Measurements from ENCODE around the gene PALM. TPM values are rescaled to one million over a fixed set of nuclear protein-coding genes. Genes with fewer than 3 reads are reported as not detected.

Gene PALM
- total RNA-seq, 2 donors from 2014 or later, result not detected

DNA sequence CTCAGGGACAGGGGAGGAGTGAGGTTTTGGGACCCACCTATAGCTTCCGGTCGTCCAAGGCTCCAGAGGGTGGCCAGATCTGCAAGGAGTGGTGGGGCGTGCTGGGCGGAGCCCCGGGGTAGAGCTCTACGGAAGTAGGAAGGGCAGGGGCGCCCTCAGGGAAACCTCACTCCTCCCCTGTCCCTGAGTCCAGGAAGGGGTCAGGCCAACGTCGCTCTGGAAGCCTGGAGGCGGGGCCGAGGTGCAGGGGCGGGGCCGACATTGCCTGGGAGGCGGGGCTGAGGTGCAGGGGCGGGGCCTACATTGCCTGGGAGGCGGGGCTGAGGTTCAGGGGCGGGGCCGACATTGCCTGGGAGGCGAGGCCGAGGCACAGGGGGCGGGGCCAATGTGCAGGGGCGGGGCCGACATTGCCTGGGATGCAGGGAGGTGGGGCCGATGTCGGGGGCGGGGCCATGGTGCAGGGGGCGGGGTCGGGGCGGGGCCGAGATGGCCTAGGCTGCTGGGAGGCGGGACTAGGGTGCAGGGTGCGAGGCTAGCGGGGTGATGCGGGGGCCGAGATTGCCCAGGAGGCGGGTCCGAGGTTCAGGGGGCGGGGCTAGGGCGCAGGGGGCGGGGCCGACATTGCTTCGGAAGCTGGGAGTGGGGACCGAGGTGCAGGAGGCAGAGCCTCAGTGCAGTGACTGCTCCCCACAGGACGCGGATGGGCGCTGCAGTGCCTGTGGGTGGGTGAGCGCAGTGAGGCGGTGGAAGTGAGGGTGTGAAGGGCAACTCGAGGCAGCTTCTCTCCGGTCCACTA is 4.9 kb upstream of the PALM start:
- no peaks in the 10 kb centered on the region for H3K9me3 ChIP-seq (ENCODE audit: control insufficient read depth, low read length, poor library complexity, severe bottlenecking)
- ATAC-seq (peak; percentile 79), DNase-seq (peak; percentile 58 to 61 (median 60))
- Mint-ChIP-seq H3K27ac (no peak overlapping the region), H3K27me3 (peaks cover 6% of the 10 kb centered on the region), H3K4me3 (no peak overlapping the region), H3K36me3 (ENCODE audit: low read depth) (no peaks in the 10 kb centered on the region), H3K4me1 (peaks cover 2% of the 10 kb centered on the region)

DNA sequence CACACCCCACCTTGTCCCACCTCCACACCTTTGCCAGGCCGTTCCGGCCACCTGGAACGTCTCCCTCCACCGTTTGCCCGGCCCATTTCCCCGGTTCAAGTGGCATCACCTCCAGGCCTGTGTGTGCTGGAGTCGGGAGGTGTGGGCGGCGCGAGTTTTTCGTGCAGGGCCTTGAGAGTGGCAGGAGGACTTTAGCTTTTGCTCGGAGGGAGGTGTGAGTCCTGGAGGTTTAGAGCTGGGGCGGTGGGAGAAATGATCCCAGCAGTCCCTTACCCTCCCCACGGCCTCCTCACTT is 4.3 kb upstream of the PALM start:
- Mint-ChIP-seq H3K27me3 (peaks cover 5% of the 10 kb centered on the region), H3K27ac (no peak overlapping the region), H3K4me3 (no peak overlapping the region), H3K4me1 (peaks cover 2% of the 10 kb centered on the region), H3K36me3 (ENCODE audit: low read depth) (no peaks in the 10 kb centered on the region)
- no peaks in the 10 kb centered on the region for H3K9me3 ChIP-seq (ENCODE audit: control insufficient read depth, low read length, poor library complexity, severe bottlenecking)
- DNase-seq (no peak), ATAC-seq (no peak)

GRCh38 chr19:709196-709964 is 645 bp downstream of the PALM start:
- Mint-ChIP-seq H3K36me3 (ENCODE audit: low read depth) (no peaks in the 10 kb centered on the region), H3K27ac (no peak overlapping the region), H3K27me3 (peaks cover 23% of the 10 kb centered on the region), H3K4me1 (no peaks in the 10 kb centered on the region), H3K4me3 (no peak overlapping the region)
- DNase-seq (no peak), ATAC-seq (no peak)
- no peaks in the 10 kb centered on the region for H3K9me3 ChIP-seq (ENCODE audit: control insufficient read depth, low read length, poor library complexity, severe bottlenecking)

DNA sequence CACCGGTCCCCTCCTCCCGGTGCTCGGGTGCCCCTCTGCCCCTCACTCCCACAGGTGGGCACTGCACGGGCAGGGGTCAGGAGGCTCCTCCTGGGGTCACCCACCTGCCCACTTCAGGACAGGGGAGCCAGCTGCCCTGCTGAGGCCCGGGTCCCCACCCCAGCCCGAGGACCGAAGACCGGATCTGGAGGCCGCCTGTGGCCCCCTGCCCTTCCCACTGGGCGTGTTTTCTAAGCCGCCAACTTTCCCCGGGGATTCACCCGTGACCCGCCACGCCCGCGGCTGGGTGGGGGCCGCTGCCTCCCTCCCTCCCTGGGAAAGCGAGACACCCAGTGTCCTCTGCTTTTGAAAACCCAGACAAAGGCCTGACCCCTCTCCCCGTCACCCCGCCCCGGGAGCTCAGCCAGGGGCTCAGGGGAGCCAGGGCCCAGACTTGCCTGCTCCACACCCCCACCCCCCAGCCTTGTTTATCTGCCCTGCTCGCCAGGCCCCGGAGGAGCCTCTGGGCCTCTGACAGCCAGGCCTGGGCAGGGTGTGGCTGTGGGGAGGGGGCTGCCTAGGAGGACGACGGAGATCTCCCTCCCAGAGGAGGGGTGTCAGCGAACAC is 1.3 kb downstream of the PALM start:
- H3K27me3 Mint-ChIP-seq, result peaks cover 23% of the 10 kb centered on the region
- H3K27ac Mint-ChIP-seq, result no peak overlapping the region
- no peaks in the 10 kb centered on the region for H3K36me3 Mint-ChIP-seq (ENCODE audit: low read depth)
- H3K9me3 ChIP-seq (ENCODE audit: control insufficient read depth, low read length, poor library complexity, severe bottlenecking), result no peaks in the 10 kb centered on the region
- no peak for ATAC-seq
- no peaks in the 10 kb centered on the region for H3K4me1 Mint-ChIP-seq
- no peak overlapping the region for H3K4me3 Mint-ChIP-seq
- no peak for DNase-seq

- ATAC-seq (no peak), DNase-seq (no peak)
- peak overlapping the region; percentile 56 for H3K4me3 Mint-ChIP-seq
- no peak overlapping the region for H3K27ac Mint-ChIP-seq
- peaks cover 29% of the 10 kb centered on the region for H3K27me3 Mint-ChIP-seq
- H3K4me1 Mint-ChIP-seq, result no peaks in the 10 kb centered on the region
- no peaks in the 10 kb centered on the region for H3K9me3 ChIP-seq (ENCODE audit: control insufficient read depth, low read length, poor library complexity, severe bottlenecking)
- no peaks in the 10 kb centered on the region for H3K36me3 Mint-ChIP-seq (ENCODE audit: low read depth)
Measured at GRCh38 chr19:710767-711166, 2.0 kb downstream of the PALM start.

DNA sequence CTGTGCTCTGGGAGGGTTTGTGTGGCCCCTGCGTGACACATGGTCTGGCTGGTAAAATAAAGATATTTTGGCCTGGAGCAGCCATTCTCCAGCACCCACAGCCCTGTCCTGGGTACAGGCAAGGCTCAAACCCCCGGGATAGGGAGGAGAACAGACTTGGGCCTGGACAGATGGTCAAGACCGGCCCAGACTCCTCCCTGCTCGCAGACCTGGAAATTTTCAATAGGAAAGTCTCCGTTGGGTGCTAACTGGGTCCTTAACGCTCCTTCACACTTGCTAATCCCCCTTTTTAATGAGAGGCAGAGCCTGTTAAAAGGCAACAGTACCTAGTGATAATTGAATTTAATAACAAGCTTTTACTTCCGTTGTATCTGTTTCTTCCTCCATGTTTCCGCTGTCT is 2.5 kb downstream of the PALM start:
- H3K4me1 Mint-ChIP-seq, result no peaks in the 10 kb centered on the region
- ATAC-seq (no peak), DNase-seq (no peak)
- H3K27me3 Mint-ChIP-seq, result peaks cover 33% of the 10 kb centered on the region
- H3K4me3 Mint-ChIP-seq, result no peak overlapping the region
- H3K27ac Mint-ChIP-seq, result no peak overlapping the region
- no peaks in the 10 kb centered on the region for H3K36me3 Mint-ChIP-seq (ENCODE audit: low read depth)
- no peaks in the 10 kb centered on the region for H3K9me3 ChIP-seq (ENCODE audit: control insufficient read depth, low read length, poor library complexity, severe bottlenecking)

GRCh38 chr19:715347-715746 is 6.6 kb downstream of the PALM start:
- Mint-ChIP-seq H3K4me1 (no peaks in the 10 kb centered on the region), H3K36me3 (ENCODE audit: low read depth) (no peaks in the 10 kb centered on the region), H3K4me3 (no peak overlapping the region), H3K27ac (no peak overlapping the region), H3K27me3 (peaks cover 47% of the 10 kb centered on the region)
- DNase-seq, result no peak
- H3K9me3 ChIP-seq (ENCODE audit: control insufficient read depth, low read length, poor library complexity, severe bottlenecking), result no peaks in the 10 kb centered on the region
- ATAC-seq, result no peak

DNA sequence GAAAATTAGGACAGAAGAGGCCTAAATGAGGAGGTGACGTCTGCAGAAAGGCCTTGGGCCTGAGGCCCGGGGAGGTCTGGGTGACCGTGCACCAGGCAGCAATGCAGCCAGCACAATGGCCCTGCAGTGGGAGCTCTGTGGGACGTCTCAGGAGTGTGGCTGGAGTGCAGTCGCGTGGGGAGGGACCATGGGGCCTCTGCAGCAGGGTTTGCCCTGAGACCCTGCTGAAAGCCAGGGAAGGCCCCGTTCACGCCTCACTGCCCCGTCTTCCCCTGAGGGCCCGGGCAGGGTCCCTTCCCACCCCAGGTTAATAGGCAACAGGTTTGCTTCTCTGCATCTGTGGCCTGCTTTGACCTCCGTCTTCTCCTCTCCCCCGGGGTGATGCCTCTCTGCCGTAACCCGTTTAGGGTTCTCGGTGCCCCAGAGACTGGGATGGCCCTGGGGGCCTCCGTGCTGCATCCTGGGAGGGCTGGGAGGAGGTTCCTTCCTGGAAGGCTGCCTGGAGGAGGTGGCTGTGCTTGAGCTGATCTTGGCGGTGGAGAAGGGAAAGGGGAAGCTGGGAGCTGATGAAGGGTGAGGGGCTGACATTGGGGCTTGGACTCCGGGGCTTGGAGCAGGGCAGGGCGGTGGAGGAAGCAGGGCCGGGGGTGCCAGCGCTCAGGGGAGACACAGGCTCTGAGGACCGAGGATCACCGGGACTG is 9.7 kb downstream of the PALM start:
- no peak overlapping the region for H3K4me3 Mint-ChIP-seq
- no peak for DNase-seq
- no peak overlapping the region for H3K27ac Mint-ChIP-seq
- H3K27me3 Mint-ChIP-seq, result peaks cover 35% of the 10 kb centered on the region
- H3K9me3 ChIP-seq (ENCODE audit: control insufficient read depth, low read length, poor library complexity, severe bottlenecking), result no peaks in the 10 kb centered on the region
- H3K4me1 Mint-ChIP-seq, result no peaks in the 10 kb centered on the region
- no peaks in the 10 kb centered on the region for H3K36me3 Mint-ChIP-seq (ENCODE audit: low read depth)
- no peak for ATAC-seq

DNA sequence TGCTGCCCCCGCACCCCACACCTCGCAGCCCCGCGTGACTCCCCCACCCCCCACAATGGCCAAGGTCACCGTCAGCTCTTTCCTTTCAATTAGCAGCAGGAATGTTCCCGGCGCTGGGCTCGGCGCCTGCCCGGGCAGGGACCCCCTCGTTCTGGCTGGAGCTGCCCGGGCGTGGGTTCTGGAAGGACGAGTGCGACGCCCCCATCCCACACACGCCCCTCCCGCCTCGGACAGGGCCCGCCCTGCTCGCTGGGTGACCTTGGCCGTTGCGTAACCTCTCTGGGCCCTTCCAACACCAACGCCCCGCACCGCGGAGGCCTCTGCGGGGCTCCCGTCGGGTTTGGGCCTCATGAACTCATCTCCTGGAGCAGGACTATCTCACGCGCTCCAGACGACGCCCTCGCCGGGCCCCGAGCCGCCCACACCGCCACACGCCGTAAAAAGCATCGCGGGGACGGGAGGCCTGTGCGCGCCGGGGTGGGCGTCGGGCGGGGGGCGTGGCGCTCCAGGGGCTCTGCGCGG is 10.3 kb downstream of the PALM start:
- no peaks in the 10 kb centered on the region for H3K36me3 Mint-ChIP-seq (ENCODE audit: low read depth)
- peaks cover 39% of the 10 kb centered on the region for H3K27me3 Mint-ChIP-seq
- H3K9me3 ChIP-seq (ENCODE audit: control insufficient read depth, low read length, poor library complexity, severe bottlenecking), result no peaks in the 10 kb centered on the region
- ATAC-seq, result no peak
- H3K4me3 Mint-ChIP-seq, result no peak overlapping the region
- no peaks in the 10 kb centered on the region for H3K4me1 Mint-ChIP-seq
- DNase-seq, result no peak
- no peak overlapping the region for H3K27ac Mint-ChIP-seq

DNA sequence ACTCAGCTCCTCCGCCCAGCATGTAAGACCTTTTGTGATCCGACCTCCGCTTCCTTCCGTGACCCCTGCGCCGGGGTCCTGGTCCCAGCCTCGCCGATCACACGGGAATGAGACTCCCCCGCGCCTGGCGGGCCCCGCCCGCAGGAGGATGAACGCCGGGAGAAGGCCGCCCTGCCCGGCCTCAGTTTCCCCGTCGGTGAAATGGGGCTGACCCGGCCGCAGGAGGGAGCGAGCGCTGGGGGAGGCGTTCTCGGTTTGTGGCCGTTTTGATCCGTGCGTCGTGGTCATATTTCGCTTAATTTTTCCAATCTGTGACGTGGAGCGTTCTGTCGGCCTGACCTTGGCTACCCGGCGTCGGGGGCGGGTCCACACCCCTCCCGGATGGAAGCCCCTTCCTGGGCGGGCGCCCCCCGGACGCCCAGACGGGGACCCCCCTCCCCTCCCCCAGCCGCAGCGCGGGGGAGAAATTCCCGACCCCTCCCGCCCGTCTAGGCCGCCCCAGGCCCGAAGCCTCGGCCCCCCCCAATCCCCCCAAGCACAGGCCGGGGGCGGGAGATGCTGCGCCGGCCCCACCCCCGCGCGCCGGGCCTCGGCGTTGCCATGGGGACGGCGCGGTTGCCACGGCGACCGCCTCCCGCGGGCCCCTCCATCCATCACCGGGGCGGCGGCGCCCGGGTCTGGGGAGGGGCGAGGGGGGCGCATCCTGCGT is 11.1 kb downstream of the PALM start:
- no peak overlapping the region for H3K4me3 Mint-ChIP-seq
- H3K9me3 ChIP-seq (ENCODE audit: control insufficient read depth, low read length, poor library complexity, severe bottlenecking), result no peaks in the 10 kb centered on the region
- DNase-seq (no peak), ATAC-seq (no peak)
- no peak overlapping the region for H3K27ac Mint-ChIP-seq
- H3K36me3 Mint-ChIP-seq (ENCODE audit: low read depth), result no peaks in the 10 kb centered on the region
- H3K4me1 Mint-ChIP-seq, result no peaks in the 10 kb centered on the region
- H3K27me3 Mint-ChIP-seq, result peaks cover 39% of the 10 kb centered on the region

GRCh38 chr19:720345-721160 is 11.8 kb downstream of the PALM start:
- Mint-ChIP-seq H3K4me1 (no peaks in the 10 kb centered on the region), H3K36me3 (ENCODE audit: low read depth) (no peaks in the 10 kb centered on the region), H3K4me3 (no peak overlapping the region), H3K27me3 (peaks cover 35% of the 10 kb centered on the region), H3K27ac (no peak overlapping the region)
- DNase-seq (no peak), ATAC-seq (no peak)
- H3K9me3 ChIP-seq (ENCODE audit: control insufficient read depth, low read length, poor library complexity, severe bottlenecking), result no peaks in the 10 kb centered on the region

DNA sequence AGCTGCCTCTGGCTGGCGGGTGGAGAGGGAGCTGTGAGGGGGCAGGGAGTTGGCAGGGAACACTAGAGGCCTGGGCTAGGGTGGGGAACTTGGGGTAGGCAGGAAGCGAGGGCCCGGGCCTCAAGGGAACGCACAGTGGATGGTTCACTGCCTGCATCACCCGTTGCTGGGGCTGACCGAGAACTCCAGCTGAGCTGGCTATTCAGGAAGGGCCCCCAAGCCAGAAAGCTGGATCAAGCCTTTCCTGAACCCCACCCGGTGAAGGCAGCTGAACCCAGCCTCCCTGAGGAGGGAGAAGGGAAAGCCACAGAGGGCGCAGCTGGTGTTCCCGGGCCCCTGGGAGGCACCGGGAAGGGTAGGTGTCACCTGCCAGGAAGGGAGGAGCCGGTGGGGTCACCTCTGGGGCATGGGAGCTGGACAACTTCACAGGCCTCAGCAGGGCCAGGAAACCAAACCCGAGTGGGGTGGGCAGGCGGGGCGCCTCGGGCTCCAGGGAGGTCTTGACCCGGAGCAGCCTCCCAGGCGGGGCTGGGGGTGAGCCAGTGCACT is 13.9 kb downstream of the PALM start:
- no peak overlapping the region for H3K27ac Mint-ChIP-seq
- DNase-seq (no peak), ATAC-seq (no peak)
- H3K4me1 Mint-ChIP-seq, result no peaks in the 10 kb centered on the region
- no peaks in the 10 kb centered on the region for H3K9me3 ChIP-seq (ENCODE audit: control insufficient read depth, low read length, poor library complexity, severe bottlenecking)
- H3K36me3 Mint-ChIP-seq (ENCODE audit: low read depth), result no peaks in the 10 kb centered on the region
- H3K4me3 Mint-ChIP-seq, result no peak overlapping the region
- H3K27me3 Mint-ChIP-seq, result peaks cover 24% of the 10 kb centered on the region

All from T-helper 17 cell (primary cell).